GM23338 (cell line): ENCODE results near the gene PTPDC1. TPM values are rescaled to one million over a fixed set of nuclear protein-coding genes. Genes with fewer than 3 reads are reported as not detected.

Experiments
- ATAC-seq: fragments of 200-7000 bp; cut with Tn5 transposase; 3 replicates; pipeline ENCODE4 v1.9.1; 2020
- DNase-seq: peaks from one replicate; pipeline ENCODE4 v3.0.0-alpha.2; 2015; ENCODE audit warnings: low spot score
- H2AFZ ChIP-seq: fragments of 200-600 bp; sonication (generic); 2 replicates; pipeline ENCODE4 v1.8.0; 2016; ENCODE audit warnings: antibody characterized with exemption, mild to moderate bottlenecking, moderate library complexity
- H3F3A ChIP-seq: fragments of 200-600 bp; sonication (generic); replicated peaks from 2 replicates; pipeline ENCODE4 v1.8.0; 2017; ENCODE audit warnings: antibody characterized with exemption, mixed run types, low read depth
- H3K27ac ChIP-seq: fragments of 200-600 bp; sonication (generic); 2 replicates; pipeline ENCODE4 v1.6.1; 2016; ENCODE audit warnings: low read depth
- H3K27me3 ChIP-seq: fragments of 200-600 bp; sonication (generic); 2 replicates; pipeline ENCODE4 v1.8.0; 2016; ENCODE audit warnings: mild to moderate bottlenecking, mixed run types, moderate library complexity; ENCODE audit not compliant: insufficient read depth
- H3K36me3 ChIP-seq: fragments of 200-600 bp; sonication (generic); 2 replicates; pipeline ENCODE4 v1.8.0; 2016; ENCODE audit warnings: mild to moderate bottlenecking; ENCODE audit not compliant: insufficient read depth
- H3K4me1 ChIP-seq: fragments of 200-600 bp; sonication (generic); 2 replicates; pipeline ENCODE4 v1.8.0; 2016; ENCODE audit warnings: mild to moderate bottlenecking, moderate library complexity; ENCODE audit not compliant: insufficient read depth
- H3K4me2 ChIP-seq: fragments of 200-600 bp; sonication (generic); 2 replicates; pipeline ENCODE4 v1.7.1; 2017; ENCODE audit warnings: mixed run types
- H3K4me3 ChIP-seq: fragments of 200-600 bp; sonication (generic); 2 replicates; pipeline ENCODE4 v1.6.1; 2016; ENCODE audit warnings: mixed run types
- H3K79me2 ChIP-seq: fragments of 200-600 bp; sonication (generic); replicated peaks from 2 replicates; pipeline ENCODE4 v1.8.0; 2017; ENCODE audit warnings: mild to moderate bottlenecking; ENCODE audit not compliant: insufficient read depth
- H3K9me2 ChIP-seq: fragments of 200-600 bp; sonication (generic); 2 replicates; pipeline ENCODE4 v1.8.0; 2017; ENCODE audit not compliant: insufficient read depth
- H4K20me1 ChIP-seq: fragments of 200-600 bp; sonication (generic); replicated peaks from 2 replicates; pipeline ENCODE4 v1.8.0; 2017; ENCODE audit warnings: mild to moderate bottlenecking; ENCODE audit not compliant: insufficient read depth
- H3K27ac Mint-ChIP-seq: 2 replicates; pipeline ENCODE4 v1.8.0; 2020; ENCODE audit warnings: inconsistent platforms, mild to moderate bottlenecking, moderate library complexity, mixed read lengths
- H3K27me3 Mint-ChIP-seq: 3 replicates; pipeline ENCODE4 v1.8.0; 2022; ENCODE audit warnings: low read depth, mild to moderate bottlenecking, moderate library complexity, mixed read lengths, inconsistent platforms; ENCODE audit not compliant: insufficient read depth, poor library complexity
- H3K36me3 Mint-ChIP-seq: 3 replicates; pipeline ENCODE4 v1.8.0; 2021; ENCODE audit warnings: low read depth, mild to moderate bottlenecking, inconsistent platforms, moderate library complexity, mixed read lengths
- H3K4me1 Mint-ChIP-seq: 3 replicates; pipeline ENCODE4 v1.8.0; 2020; ENCODE audit warnings: mild to moderate bottlenecking, inconsistent platforms, mixed read lengths
- H3K4me3 Mint-ChIP-seq: 3 replicates; pipeline ENCODE4 v1.8.0; 2021; ENCODE audit warnings: moderate library complexity, mild to moderate bottlenecking, inconsistent platforms, mixed read lengths
- H3K9me3 Mint-ChIP-seq: 3 replicates; pipeline ENCODE4 v1.8.0; 2020; ENCODE audit warnings: moderate library complexity, mild to moderate bottlenecking, inconsistent platforms, mixed read lengths
- CREB1 ChIP-seq: fragments of 250-450 bp; sonication (Bioruptor Pico); IDR thresholded peaks from 2 replicates; pipeline ENCODE4 v1.5.0; 2020; ENCODE audit warnings: low read depth, mild to moderate bottlenecking, moderate library complexity
- EZH2 ChIP-seq: fragments of 200-600 bp; sonication (generic); IDR thresholded peaks from one replicate; pipeline ENCODE4 v1.8.0; 2017; ENCODE audit warnings: antibody characterized with exemption, mild to moderate bottlenecking, low read depth; ENCODE audit not compliant: unreplicated experiment
- EZH2phosphoT487 ChIP-seq: fragments of 200-600 bp; sonication (generic); IDR thresholded peaks from one replicate; pipeline ENCODE4 v1.8.1; 2018; ENCODE audit warnings: antibody characterized with exemption; ENCODE audit not compliant: unreplicated experiment
- JUNB ChIP-seq: IDR thresholded peaks from one replicate; pipeline ENCODE4 v1.6.1; 2016; ENCODE audit warnings: antibody characterized with exemption; ENCODE audit not compliant: unreplicated experiment
- NANOG ChIP-seq: IDR thresholded peaks from 2 replicates; pipeline ENCODE4 v1.6.1; 2016; ENCODE audit warnings: antibody characterized with exemption, borderline replicate concordance
- POLR2AphosphoS5 ChIP-seq: IDR thresholded peaks from 2 replicates; pipeline ENCODE4 v1.6.1; 2016; ENCODE audit warnings: antibody characterized with exemption, low read depth
- STAT1 ChIP-seq: IDR thresholded peaks from one replicate; pipeline ENCODE4 v1.6.1; 2016; ENCODE audit warnings: antibody characterized with exemption; ENCODE audit not compliant: unreplicated experiment
- ZNF114 ChIP-seq: fragments of 250-450 bp; sonication (Bioruptor Pico); IDR thresholded peaks from 2 replicates; pipeline ENCODE4 v1.5.0; 2020; ENCODE audit warnings: mild to moderate bottlenecking, moderate library complexity
- ZNF331 ChIP-seq: fragments of 250-450 bp; sonication (Bioruptor Pico); IDR thresholded peaks from 2 replicates; pipeline ENCODE4 v1.5.0; 2020; ENCODE audit warnings: low read depth, mild to moderate bottlenecking, moderate library complexity
- polyA plus RNA-seq: library from polyadenylated mRNA; unstranded; fragments of >200 nt; fragmentation: Nextera tagmentation; extraction: Ambion mirVana; gene quantifications from 2 replicates; pipeline ENCODE4 v1.2.1, GENCODE V29; 2016
- total RNA-seq: library from RNA; depleted of rRNA; stranded (reverse); fragments of >200 nt; shearing (Covaris generic); gene quantifications from 2 replicates; pipeline ENCODE4 v1.2.3, GENCODE V29; 2014
- TF ChIP-seq, protein P1 (sequence below): fragments of 250-450 bp; sonication (Bioruptor Pico); IDR thresholded peaks from 2 replicates; pipeline ENCODE4 v1.5.0; 2020; ENCODE audit warnings: mild to moderate bottlenecking, moderate library complexity
- TF ChIP-seq, protein P2 (sequence below), 2 experiments: fragments of 200-600 bp in 1 of 2; sonication (generic) in 1 of 2; conservative IDR thresholded peaks; 2 replicates each; pipeline versions ENCODE4 v1.5.1 to v1.6.1; 2016 to 2017; ENCODE audit warnings: antibody characterized with exemption in 2 of 2, low read depth in 2 of 2, mild to moderate bottlenecking in 2 of 2, moderate library complexity in 1 of 2
- TF ChIP-seq, protein P3 (sequence below): IDR thresholded peaks from one replicate; pipeline ENCODE4 v1.6.1; 2018; ENCODE audit warnings: antibody characterized with exemption; ENCODE audit not compliant: unreplicated experiment
- TF ChIP-seq, protein P4 (sequence below): IDR thresholded peaks from 2 replicates; pipeline ENCODE4 v1.6.1; 2016; ENCODE audit warnings: antibody characterized with exemption

Gene PTPDC1
- total and polyA plus RNA-seq, 2 experiments from 2014 or later = 4.3 to 10.6 TPM

DNA sequence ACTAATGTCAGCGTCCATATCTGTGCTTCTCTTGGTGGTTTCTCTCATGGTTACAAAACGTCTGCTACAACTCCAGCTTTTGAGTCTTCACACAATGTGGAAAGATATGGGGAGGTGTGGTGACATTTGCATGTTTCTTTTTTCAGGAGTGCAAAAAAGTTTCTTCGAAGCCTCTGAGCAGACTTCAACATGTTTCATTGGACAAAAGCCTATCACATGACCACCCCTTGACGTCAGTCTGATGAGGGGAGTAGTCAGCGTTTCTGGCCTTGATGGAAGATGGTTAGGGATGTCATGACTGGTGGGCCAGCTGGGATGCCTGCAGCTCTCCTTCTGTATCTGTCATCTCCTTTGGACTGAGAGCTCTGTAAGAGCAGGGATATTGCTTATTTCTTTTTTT, 61.4 kb downstream of the PTPDC1 start:
- Histone ChIP-seq H3K4me2 (no peak overlapping the region), H3K4me1 (peaks cover 22% of the 10 kb centered on the region), H3K27ac (no peak overlapping the region), H2AFZ (no peak overlapping the region), H3K9me2 (peaks cover 15% of the 10 kb centered on the region), H3K36me3 (no peaks in the 10 kb centered on the region), H4K20me1 (no peaks in the 10 kb centered on the region), H3K27me3 (no peaks in the 10 kb centered on the region), H3F3A (no peaks in the 10 kb centered on the region), H3K79me2 (no peaks in the 10 kb centered on the region), H3K4me3 (no peak overlapping the region)
- Mint-ChIP-seq H3K36me3 (no peaks in the 10 kb centered on the region; the same call in 2 of the 3 replicates), H3K4me3 (no peak overlapping the region), H3K27me3 (peaks cover 15% of the 10 kb centered on the region), H3K4me1 (peaks cover 32% of the 10 kb centered on the region), H3K27ac (no peak overlapping the region), H3K9me3 (no peaks in the 10 kb centered on the region)
- DNase-seq = no peak
- no peak for ATAC-seq
- TF ChIP-seq NANOG (no peak), ZNF331 (no peak), EZH2phosphoT487 (no peak), ZNF114 (CRISPR knock-in tag) (no peak), STAT1 (no peak), CREB1 (CRISPR knock-in tag) (no peak), POLR2AphosphoS5 (no peak), EZH2 (no peak), JUNB (no peak)
- TF ChIP-seq, protein P1, sequence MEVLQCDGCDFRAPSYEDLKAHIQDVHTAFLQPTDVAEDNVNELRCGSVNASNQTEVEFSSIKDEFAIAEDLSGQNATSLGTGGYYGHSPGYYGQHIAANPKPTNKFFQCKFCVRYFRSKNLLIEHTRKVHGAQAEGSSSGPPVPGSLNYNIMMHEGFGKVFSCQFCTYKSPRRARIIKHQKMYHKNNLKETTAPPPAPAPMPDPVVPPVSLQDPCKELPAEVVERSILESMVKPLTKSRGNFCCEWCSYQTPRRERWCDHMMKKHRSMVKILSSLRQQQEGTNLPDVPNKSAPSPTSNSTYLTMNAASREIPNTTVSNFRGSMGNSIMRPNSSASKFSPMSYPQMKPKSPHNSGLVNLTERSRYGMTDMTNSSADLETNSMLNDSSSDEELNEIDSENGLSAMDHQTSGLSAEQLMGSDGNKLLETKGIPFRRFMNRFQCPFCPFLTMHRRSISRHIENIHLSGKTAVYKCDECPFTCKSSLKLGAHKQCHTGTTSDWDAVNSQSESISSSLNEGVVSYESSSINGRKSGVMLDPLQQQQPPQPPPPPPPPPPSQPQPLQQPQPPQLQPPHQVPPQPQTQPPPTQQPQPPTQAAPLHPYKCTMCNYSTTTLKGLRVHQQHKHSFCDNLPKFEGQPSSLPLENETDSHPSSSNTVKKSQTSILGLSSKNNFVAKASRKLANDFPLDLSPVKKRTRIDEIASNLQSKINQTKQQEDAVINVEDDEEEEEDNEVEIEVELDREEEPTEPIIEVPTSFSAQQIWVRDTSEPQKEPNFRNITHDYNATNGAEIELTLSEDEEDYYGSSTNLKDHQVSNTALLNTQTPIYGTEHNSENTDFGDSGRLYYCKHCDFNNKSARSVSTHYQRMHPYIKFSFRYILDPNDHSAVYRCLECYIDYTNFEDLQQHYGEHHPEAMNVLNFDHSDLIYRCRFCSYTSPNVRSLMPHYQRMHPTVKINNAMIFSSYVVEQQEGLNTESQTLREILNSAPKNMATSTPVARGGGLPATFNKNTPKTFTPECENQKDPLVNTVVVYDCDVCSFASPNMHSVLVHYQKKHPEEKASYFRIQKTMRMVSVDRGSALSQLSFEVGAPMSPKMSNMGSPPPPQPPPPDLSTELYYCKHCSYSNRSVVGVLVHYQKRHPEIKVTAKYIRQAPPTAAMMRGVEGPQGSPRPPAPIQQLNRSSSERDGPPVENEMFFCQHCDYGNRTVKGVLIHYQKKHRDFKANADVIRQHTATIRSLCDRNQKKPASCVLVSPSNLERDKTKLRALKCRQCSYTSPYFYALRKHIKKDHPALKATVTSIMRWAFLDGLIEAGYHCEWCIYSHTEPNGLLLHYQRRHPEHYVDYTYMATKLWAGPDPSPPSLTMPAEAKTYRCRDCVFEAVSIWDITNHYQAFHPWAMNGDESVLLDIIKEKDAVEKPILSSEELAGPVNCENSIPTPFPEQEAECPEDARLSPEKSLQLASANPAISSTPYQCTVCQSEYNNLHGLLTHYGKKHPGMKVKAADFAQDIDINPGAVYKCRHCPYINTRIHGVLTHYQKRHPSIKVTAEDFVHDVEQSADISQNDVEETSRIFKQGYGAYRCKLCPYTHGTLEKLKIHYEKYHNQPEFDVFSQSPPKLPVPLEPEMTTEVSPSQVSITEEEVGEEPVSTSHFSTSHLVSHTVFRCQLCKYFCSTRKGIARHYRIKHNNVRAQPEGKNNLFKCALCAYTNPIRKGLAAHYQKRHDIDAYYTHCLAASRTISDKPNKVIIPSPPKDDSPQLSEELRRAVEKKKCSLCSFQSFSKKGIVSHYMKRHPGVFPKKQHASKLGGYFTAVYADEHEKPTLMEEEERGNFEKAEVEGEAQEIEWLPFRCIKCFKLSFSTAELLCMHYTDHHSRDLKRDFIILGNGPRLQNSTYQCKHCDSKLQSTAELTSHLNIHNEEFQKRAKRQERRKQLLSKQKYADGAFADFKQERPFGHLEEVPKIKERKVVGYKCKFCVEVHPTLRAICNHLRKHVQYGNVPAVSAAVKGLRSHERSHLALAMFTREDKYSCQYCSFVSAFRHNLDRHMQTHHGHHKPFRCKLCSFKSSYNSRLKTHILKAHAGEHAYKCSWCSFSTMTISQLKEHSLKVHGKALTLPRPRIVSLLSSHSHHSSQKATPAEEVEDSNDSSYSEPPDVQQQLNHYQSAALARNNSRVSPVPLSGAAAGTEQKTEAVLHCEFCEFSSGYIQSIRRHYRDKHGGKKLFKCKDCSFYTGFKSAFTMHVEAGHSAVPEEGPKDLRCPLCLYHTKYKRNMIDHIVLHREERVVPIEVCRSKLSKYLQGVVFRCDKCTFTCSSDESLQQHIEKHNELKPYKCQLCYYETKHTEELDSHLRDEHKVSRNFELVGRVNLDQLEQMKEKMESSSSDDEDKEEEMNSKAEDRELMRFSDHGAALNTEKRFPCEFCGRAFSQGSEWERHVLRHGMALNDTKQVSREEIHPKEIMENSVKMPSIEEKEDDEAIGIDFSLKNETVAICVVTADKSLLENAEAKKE (CRISPR knock-in tag) = no peak
- TF ChIP-seq, protein P2, sequence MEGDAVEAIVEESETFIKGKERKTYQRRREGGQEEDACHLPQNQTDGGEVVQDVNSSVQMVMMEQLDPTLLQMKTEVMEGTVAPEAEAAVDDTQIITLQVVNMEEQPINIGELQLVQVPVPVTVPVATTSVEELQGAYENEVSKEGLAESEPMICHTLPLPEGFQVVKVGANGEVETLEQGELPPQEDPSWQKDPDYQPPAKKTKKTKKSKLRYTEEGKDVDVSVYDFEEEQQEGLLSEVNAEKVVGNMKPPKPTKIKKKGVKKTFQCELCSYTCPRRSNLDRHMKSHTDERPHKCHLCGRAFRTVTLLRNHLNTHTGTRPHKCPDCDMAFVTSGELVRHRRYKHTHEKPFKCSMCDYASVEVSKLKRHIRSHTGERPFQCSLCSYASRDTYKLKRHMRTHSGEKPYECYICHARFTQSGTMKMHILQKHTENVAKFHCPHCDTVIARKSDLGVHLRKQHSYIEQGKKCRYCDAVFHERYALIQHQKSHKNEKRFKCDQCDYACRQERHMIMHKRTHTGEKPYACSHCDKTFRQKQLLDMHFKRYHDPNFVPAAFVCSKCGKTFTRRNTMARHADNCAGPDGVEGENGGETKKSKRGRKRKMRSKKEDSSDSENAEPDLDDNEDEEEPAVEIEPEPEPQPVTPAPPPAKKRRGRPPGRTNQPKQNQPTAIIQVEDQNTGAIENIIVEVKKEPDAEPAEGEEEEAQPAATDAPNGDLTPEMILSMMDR (conservative IDR thresholded peaks at IDR 0.05; ENCODE audit: low read depth in 2 of 2) = no peak
- TF ChIP-seq, protein P3, sequence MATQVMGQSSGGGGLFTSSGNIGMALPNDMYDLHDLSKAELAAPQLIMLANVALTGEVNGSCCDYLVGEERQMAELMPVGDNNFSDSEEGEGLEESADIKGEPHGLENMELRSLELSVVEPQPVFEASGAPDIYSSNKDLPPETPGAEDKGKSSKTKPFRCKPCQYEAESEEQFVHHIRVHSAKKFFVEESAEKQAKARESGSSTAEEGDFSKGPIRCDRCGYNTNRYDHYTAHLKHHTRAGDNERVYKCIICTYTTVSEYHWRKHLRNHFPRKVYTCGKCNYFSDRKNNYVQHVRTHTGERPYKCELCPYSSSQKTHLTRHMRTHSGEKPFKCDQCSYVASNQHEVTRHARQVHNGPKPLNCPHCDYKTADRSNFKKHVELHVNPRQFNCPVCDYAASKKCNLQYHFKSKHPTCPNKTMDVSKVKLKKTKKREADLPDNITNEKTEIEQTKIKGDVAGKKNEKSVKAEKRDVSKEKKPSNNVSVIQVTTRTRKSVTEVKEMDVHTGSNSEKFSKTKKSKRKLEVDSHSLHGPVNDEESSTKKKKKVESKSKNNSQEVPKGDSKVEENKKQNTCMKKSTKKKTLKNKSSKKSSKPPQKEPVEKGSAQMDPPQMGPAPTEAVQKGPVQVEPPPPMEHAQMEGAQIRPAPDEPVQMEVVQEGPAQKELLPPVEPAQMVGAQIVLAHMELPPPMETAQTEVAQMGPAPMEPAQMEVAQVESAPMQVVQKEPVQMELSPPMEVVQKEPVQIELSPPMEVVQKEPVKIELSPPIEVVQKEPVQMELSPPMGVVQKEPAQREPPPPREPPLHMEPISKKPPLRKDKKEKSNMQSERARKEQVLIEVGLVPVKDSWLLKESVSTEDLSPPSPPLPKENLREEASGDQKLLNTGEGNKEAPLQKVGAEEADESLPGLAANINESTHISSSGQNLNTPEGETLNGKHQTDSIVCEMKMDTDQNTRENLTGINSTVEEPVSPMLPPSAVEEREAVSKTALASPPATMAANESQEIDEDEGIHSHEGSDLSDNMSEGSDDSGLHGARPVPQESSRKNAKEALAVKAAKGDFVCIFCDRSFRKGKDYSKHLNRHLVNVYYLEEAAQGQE = no peak
- TF ChIP-seq, protein P4, sequence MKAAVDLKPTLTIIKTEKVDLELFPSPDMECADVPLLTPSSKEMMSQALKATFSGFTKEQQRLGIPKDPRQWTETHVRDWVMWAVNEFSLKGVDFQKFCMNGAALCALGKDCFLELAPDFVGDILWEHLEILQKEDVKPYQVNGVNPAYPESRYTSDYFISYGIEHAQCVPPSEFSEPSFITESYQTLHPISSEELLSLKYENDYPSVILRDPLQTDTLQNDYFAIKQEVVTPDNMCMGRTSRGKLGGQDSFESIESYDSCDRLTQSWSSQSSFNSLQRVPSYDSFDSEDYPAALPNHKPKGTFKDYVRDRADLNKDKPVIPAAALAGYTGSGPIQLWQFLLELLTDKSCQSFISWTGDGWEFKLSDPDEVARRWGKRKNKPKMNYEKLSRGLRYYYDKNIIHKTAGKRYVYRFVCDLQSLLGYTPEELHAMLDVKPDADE = no peak
